Upper lobe of left lung (tissue), 4 donors: ENCODE data around the gene OR13J1.

ENCODE experiments used
- EP300 ChIP-seq, 4 donors: sonication (generic); formaldehyde crosslinking; IDR thresholded peaks; one replicate each; pipeline ENCODE4 v1.5.1; 2017; ENCODE audit warnings: antibody characterized with exemption in 4 of 4, control low read depth in 2 of 4
- POLR2A ChIP-seq, 4 donors: fragments of 450-650 bp; IDR thresholded peaks; one replicate each; pipeline ENCODE4 v1.5.1; 2016 to 2017; ENCODE audit warnings: antibody characterized with exemption in 4 of 4, mild to moderate bottlenecking in 2 of 4
- POLR2AphosphoS5 ChIP-seq, 2 donors: sonication (generic); formaldehyde crosslinking; IDR thresholded peaks; one replicate each; pipeline ENCODE4 v1.5.1; 2017; ENCODE audit warnings: antibody characterized with exemption in 2 of 2
- TF ChIP-seq, protein P1 (sequence below), 6 experiments: fragments of 450-650 bp in 4 of 6; fragments of 200-600 bp in 2 of 6; sonication (generic) in 2 of 6; IDR thresholded peaks; one replicate each; pipeline ENCODE4 v1.5.1; 2016 to 2019; ENCODE audit warnings: antibody characterized with exemption in 6 of 6

DNA sequence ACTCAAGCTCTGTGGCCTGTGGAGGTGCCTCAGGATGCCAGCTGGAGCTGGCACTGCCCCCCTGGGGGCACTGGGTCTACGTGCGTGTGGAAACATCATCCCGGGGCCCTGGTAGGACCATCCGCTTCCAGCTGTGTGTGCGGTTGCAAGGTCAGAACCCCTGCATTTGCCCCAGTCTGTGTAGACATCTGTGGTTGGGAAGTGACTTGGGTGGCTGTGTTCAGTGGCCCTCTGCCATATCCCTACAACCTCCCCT lies 28.6 kb downstream of the OR13J1 start:
- TF ChIP-seq, protein P1, sequence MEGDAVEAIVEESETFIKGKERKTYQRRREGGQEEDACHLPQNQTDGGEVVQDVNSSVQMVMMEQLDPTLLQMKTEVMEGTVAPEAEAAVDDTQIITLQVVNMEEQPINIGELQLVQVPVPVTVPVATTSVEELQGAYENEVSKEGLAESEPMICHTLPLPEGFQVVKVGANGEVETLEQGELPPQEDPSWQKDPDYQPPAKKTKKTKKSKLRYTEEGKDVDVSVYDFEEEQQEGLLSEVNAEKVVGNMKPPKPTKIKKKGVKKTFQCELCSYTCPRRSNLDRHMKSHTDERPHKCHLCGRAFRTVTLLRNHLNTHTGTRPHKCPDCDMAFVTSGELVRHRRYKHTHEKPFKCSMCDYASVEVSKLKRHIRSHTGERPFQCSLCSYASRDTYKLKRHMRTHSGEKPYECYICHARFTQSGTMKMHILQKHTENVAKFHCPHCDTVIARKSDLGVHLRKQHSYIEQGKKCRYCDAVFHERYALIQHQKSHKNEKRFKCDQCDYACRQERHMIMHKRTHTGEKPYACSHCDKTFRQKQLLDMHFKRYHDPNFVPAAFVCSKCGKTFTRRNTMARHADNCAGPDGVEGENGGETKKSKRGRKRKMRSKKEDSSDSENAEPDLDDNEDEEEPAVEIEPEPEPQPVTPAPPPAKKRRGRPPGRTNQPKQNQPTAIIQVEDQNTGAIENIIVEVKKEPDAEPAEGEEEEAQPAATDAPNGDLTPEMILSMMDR (IDR thresholded peaks at IDR 0.05) = no peak
- TF ChIP-seq POLR2A (IDR thresholded peaks at IDR 0.05) (no peak), POLR2AphosphoS5 (IDR thresholded peaks at IDR 0.05) (no peak), EP300 (IDR thresholded peaks at IDR 0.05) (no peak)
